Jurkat, Clone E6-1 (cell line): ENCODE data around the gene SMYD3.

Source experiments
- DNase-seq: peaks from one replicate; pipeline ENCODE4 v3.0.0-alpha.2; 2011; ENCODE audit warnings: low read depth, low spot score
- H3K4me3 ChIP-seq: 2 replicates; pipeline ENCODE4 v1.5.1; 2011; ENCODE audit warnings: mild to moderate bottlenecking, low read length, control low read depth, moderate library complexity

Gene SMYD3

GRCh38 chr1:246300626-246301549 lies 206.2 kb downstream of the SMYD3 start:
- DNase-seq: no peak
- H3K4me3 ChIP-seq: no peak overlapping the region

- no peak overlapping the region for H3K4me3 ChIP-seq
- no peak for DNase-seq
Measured at GRCh38 chr1:246297279-246298265, 209.5 kb downstream of the SMYD3 start.

- no peak for DNase-seq
- no peak overlapping the region for H3K4me3 ChIP-seq
Measured at GRCh38 chr1:246295968-246296367, 211.1 kb downstream of the SMYD3 start.

DNA sequence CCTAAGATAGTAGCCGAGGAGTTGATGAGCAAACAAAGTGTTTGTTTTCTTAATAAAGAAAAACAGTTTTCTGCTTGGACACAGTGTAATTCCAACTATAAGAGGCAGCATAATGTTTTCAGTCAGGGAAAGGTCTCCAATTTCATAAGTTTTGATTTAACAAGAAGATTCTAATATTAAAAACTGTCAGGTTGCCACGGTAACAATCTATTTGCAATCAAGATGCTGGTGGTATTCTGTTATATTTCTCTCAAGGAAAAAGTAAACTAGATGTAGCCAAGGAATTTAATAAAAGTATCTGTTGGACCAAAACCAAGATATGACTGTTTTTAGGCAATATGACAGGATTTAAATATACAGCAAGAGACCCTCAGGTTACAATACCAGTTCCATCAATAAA lies 211.7 kb downstream of the SMYD3 start:
- no peak for DNase-seq
- H3K4me3 ChIP-seq: no peak overlapping the region

GRCh38 chr1:246294263-246294662 lies 212.8 kb downstream of the SMYD3 start:
- H3K4me3 ChIP-seq: no peak overlapping the region
- no peak for DNase-seq

DNA sequence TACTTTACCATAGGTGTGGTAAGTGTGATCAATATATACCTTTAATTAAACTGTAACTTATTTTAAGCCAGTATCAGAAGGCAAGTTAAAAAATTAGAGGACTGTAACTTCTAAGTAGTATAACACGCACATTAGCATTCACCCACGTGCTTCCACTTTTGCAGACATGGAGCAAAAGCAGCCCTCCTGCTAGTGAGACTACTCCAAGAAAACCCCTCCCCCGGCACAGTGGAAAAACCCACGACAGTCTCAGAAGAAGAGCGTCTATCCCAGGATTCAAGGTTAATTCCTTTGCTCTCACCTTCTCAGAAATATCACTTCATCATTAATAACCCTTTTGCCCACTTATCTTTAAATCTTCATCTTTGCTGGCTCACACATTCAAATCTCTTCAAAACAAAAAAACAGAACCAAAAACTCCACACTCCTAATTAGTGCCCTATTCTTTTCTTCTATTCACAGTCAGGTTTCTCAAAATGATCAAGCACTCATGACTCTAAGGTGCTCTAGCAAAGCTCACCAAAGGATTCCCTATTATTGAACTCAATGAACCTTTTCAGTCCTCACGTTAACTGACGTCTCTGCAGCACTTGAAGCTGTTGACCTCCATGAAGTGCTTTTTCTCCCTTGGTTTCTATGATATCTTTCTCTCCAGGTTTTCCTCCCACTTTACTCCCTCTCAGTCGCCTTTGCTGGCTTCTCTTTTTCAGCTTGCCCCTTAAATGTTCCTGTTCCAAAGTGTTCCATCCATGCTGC lies 213.5 kb downstream of the SMYD3 start:
- no peak for DNase-seq
- no peak overlapping the region for H3K4me3 ChIP-seq

DNA sequence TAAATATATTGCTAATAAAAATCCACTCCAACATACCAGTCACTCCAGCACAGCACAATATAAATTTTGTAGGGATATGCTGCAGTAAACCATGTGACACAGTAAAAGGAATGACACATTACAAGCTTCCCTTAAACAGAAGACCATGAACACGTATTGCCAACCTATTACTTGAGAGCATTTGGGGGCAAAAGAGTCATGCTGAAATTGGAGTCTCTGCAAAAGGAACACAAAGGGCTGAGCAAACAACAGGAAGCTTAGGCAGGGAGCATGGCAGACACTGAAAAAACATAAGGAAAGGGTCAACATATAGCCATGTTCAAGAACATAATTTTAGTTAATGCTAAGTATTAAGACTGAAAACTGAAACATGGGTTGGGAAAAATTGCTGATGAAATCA lies 214.5 kb downstream of the SMYD3 start:
- no peak for DNase-seq
- no peak overlapping the region for H3K4me3 ChIP-seq

GRCh38 chr1:246291127-246291526 lies 216.0 kb downstream of the SMYD3 start:
- no peak overlapping the region for H3K4me3 ChIP-seq
- no peak for DNase-seq

- DNase-seq: no peak
- H3K4me3 ChIP-seq: no peak overlapping the region
Measured at GRCh38 chr1:246283771-246284410, 223.2 kb downstream of the SMYD3 start.

DNA sequence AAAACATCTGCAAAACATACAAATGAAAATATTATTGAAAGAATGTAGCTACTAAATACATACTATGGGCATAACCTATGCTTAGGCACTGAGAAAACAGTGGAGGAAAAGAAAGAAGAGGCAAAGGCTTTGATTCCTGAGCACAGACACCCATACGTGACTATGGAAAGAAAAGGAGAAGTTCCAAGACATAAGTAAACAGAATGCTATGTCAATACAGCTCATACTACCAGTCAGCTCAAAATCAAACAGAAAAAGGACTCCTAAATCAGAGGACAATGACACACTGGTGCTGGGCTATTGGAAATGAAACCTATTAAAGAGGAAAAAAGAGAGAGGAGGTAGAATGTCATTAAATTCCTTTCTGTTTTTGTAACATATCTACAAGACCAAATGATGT lies 225.4 kb downstream of the SMYD3 start:
- DNase-seq: no peak
- no peak overlapping the region for H3K4me3 ChIP-seq

DNA sequence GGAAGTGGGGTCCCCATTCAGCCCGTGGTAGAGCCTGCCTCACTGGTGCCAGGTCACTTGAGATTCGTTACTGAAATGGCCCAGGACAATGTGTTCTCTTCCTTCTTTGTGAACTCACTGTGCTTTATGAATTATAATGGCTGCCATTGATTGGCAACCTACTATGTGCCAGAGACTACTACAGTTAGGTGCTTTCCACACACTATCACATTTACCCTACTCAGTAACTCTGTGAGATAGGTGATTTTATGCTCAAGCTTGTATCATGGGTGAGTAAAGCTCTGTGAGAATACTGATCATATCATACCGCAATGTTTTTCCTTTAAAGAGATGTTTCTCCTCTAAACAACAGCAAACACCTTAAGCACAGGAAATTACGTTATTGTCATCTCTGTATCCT lies 225.9 kb downstream of the SMYD3 start:
- no peak overlapping the region for H3K4me3 ChIP-seq
- no peak for DNase-seq

DNA sequence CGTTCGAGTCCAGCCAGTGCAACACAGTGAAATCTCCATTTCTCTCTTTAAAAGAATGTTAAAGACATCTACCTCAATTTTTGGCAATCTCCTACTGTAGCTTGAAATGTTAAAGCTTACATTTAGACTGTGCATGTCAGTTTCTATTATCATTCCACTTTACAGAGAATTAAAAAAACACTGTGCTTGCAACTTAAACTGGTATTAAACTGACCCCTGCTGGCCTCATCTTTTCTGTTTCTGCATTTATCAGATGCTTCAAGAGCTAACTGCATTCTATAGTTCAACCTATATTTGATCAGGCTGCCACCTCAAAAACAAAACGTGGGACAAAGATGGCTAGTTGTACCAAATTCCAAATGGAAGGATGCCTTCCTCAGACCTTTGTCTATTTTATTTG lies 226.5 kb downstream of the SMYD3 start:
- H3K4me3 ChIP-seq: no peak overlapping the region
- no peak for DNase-seq

- H3K4me3 ChIP-seq: no peak overlapping the region
- no peak for DNase-seq
Measured at GRCh38 chr1:246279402-246279801, 227.7 kb downstream of the SMYD3 start.

GRCh38 chr1:246278371-246278770 lies 228.7 kb downstream of the SMYD3 start:
- no peak for DNase-seq
- H3K4me3 ChIP-seq: no peak overlapping the region

GRCh38 chr1:246275036-246275435 lies 232.0 kb downstream of the SMYD3 start:
- DNase-seq: no peak
- H3K4me3 ChIP-seq: no peak overlapping the region

- no peak for DNase-seq
- no peak overlapping the region for H3K4me3 ChIP-seq
Measured at GRCh38 chr1:246274186-246274585, 232.9 kb downstream of the SMYD3 start.

DNA sequence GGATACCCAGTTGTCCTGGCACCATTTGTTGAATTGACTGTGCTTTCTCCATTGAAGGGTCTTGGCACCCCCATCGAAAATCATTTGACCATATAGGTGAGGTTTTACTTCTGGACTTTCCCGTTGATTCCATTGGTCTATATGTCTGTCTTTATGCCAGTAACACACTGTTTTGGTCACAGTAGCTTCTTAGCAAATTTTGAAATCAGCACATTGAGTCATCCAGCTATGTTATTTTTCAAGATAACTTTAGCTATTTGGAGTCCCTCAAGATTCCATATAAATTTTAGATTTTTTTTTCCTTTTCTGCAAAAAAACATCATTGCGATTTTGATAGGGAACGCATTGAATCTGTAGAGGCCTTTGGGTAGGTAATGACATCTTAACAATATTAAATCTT lies 235.6 kb downstream of the SMYD3 start:
- DNase-seq: no peak
- no peak overlapping the region for H3K4me3 ChIP-seq

- H3K4me3 ChIP-seq: no peak overlapping the region
- DNase-seq: no peak
Measured at GRCh38 chr1:246270236-246270635, 236.8 kb downstream of the SMYD3 start.

GRCh38 chr1:246269466-246269865 lies 237.6 kb downstream of the SMYD3 start:
- DNase-seq: no peak
- no peak overlapping the region for H3K4me3 ChIP-seq
